HG03520 (cell line): ENCODE results near the gene BLOC1S4.
"Not testable (repeated sequence)": the region's sequence is repeated elsewhere in the genome, so short reads cannot be mapped to it uniquely, and the experiment has no call there.

Experiments
- ATAC-seq: cut with Tn5 transposase; IDR thresholded peaks from one replicate; pipeline ENCODE4 v1.9.1; 2021; ENCODE audit warnings: mild to moderate bottlenecking, moderate library complexity; ENCODE audit not compliant: unreplicated experiment

The BLOC1S4 gene

GRCh38 chr4:6716018-6716911, at the start of gene BLOC1S4:
BLOC1S4 (plus strand) TSS chr4:6716174; CDS start chr4:6716210, 36 bp downstream.
- ATAC-seq, result peak; percentile 79

GRCh38 chr4:6668391-6668790, 47.6 kb upstream of the BLOC1S4 start:
- no peak for ATAC-seq

GRCh38 chr4:6671648-6672047, 44.3 kb upstream of the BLOC1S4 start:
- ATAC-seq, result no peak

GRCh38 chr4:6672131-6672530, 43.8 kb upstream of the BLOC1S4 start:
- ATAC-seq, result no peak

GRCh38 chr4:6672541-6673190, 43.3 kb upstream of the BLOC1S4 start:
- not testable (repeated sequence) for ATAC-seq

DNA sequence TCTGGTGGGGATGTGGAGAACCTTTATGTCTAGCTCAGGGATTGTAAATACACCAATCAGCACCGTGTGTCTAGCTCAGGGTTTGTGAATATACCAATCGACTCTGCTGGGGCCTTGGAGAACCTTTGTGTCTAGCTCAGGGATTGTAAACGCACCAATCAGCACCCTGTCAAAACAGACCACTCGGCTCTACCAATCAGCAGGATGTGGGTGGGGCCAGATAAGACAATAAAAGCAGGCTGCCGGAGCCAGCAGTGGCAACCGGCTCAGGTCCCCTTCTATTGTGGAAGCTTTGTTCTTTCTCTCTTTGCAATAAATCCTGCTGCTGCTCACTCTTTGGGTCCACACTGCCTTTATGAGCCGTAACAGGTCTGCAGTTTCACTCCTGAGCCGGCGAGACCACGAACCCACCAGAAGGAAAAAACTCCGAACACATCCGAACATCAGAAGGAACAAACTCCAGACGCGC, 42.7 kb upstream of the BLOC1S4 start:
- ATAC-seq, result not testable (repeated sequence)

DNA sequence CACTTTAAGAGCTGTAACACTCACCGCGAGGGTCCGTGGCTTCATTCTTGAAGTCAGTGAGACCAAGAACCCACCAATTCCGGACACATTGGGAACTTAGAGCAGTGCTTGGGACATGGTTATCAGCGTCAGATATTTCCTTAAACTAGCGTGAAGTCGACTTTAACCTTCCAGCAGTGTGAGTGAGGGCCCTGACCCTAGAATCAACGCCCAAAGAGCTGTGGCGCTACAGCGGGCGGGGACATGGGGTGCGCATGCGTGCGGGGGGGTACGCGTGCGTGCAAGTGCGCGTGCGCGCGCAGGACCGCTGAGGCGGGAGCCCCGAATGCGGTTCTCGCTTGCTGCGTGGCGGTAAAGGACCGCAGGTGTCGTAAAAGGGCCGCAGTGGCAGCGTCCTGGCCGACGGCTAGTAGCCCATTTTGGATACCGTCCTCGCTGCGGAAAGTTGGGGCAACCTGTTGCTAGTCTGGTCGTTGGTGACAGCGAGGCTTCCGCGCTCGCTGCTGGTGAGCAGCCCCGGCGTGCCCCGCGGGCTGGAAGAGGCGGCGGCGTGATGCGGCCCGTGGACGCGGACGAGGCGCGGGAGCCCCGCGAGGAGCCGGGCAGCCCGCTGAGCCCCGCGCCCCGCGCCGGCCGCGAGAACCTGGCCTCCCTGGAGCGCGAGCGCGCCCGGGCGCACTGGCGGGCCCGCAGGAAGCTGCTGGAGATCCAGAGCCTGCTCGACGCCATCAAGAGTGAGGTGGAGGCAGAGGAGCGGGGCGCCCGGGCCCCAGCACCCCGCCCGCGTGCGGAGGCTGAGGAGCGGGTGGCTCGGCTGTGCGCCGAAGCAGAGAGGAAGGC, 42.1 kb upstream of the BLOC1S4 start:
- peak; percentile 71 for ATAC-seq

GRCh38 chr4:6674500-6675149, 41.3 kb upstream of the BLOC1S4 start:
- peak; percentile 36 for ATAC-seq

- ATAC-seq, result no peak
Observed at GRCh38 chr4:6676722-6677558, 39.0 kb upstream of the BLOC1S4 start.

DNA sequence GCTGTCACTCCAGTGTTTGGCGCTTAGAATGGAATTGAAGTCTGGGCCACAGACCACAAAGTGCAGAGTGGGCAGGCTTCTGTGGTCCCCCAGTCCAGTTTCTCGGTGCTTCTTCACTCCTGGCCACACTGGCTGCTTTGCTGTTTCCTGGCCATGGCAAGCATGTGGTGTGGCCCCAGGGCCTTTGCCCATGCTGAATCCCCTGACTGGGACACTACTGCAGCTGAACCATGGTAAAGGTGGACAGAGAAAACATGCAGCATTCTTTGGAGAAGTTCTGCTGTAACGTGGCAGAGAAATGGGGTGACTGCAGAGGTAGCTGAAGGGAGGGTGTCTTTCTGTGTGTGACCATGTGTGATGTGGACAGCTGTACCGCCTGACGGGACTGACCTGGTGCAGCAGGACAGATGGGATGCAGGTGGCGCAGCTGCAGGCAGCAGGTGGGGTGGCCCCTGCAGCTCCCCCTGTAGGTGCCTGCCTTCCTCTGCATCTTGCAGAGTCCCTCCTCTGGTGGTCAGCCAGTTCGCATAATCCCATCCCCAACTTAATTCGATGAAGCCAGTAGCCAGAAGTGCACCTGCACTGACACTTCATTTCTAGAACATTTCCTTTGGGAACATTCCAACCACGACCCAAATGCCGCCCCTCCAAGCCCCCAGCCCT, 35.5 kb upstream of the BLOC1S4 start:
- no peak for ATAC-seq

DNA sequence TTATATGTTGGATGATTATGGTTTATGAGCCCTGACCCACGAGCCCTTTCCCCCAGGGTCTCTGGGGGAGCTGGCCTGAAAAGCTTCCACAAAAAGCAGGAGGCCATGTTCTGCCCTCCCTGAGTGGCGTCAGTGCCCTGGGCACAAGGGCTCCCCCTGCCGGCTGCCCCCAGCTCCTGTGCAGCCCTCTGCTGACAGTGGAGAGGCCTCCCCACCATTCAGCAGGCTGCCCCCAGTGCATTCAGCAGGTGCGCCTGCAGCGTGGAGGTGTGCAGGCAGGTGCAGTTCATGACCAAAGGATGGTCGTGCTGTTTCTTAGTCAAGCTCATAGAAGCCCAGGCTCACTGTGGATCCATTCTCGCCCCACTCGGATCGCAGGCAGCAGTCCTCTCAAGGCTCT, 34.8 kb upstream of the BLOC1S4 start:
- ATAC-seq, result no peak

GRCh38 chr4:6682862-6683590, 32.9 kb upstream of the BLOC1S4 start:
- ATAC-seq, result no peak

DNA sequence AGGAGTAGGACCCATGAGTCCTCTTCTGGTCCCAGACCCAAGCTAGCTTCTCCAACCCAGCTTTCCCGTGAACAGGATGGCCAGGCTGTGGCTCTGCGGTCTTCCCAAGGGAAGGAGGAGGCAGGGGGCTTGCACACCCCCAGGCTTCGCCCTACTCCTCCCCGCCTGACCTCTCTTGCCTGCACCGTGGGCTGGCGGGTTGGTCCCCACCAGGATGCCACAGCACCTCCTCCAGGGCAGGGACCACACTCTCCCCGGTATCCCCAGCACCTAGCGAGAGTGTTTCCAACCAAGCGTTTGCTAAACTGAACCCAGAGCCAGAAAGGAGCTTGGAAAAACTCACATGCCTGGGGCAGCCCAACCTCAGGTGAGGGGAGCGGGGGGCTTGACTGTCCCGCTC, 31.3 kb upstream of the BLOC1S4 start:
- no peak for ATAC-seq

GRCh38 chr4:6686104-6686787, 29.7 kb upstream of the BLOC1S4 start:
- ATAC-seq, result no peak

- no peak for ATAC-seq
Observed at GRCh38 chr4:6687947-6688878, 27.8 kb upstream of the BLOC1S4 start.

DNA sequence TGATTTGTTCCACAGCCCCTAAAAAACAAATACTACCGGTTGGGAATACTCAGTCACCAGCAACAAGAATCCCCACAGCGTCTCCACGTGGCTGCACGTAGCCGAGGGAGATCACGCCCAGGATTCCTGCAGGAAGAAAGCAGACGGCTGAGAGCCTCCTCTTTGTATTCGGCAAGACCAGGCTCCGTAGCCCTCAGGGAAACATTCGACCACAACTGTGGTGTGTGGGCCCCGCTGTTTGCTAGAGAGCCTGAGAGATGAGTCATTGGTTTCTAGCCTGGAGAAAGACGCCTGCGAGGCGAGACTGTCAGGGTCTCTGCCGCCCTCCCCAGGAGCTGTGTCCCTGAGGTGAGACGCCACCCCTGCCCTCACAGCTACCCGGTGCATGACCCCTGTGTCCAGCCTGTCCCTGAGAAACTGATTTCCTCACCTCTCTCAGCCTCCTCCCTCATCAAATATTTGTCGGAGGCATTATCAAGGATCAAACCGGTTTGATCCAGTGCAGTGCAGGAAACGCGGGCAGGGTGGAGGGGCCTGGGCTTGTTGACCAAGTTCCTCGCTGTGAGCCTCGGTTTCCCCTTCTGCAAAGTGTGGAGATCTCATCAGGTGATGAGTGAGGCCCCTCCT, 27.0 kb upstream of the BLOC1S4 start:
- ATAC-seq, result peak; percentile 77
